GM12878 (cell line): ENCODE data around the gene SMARCD1. TPM values are rescaled to one million over a fixed set of nuclear protein-coding genes. Genes with fewer than 3 reads are reported as not detected.

Source experiments
- ATAC-seq: fragments of 200-7000 bp; cut with Tn5 transposase; 3 replicates; pipeline ENCODE4 v1.9.1; 2020; ENCODE audit warnings: mild to moderate bottlenecking, moderate library complexity
- BruUV-seq: library from RNA; stranded (reverse); fragments of 400-500 nt; replicated peaks from 2 replicates; lab custom pipeline; 2021; lab: Mats Ljungman, UMichigan
- CTCF ChIA-PET: fragments of 300-600 bp; sonication (Branson Sonifier 250); formaldehyde crosslinking; extraction: SDS; loops from one replicate; lab custom pipeline; 2021; ENCODE audit warnings: inconsistent platforms; lab: Yijun Ruan, JAX
- POLR2A ChIA-PET: fragments of 350-600 bp; formaldehyde crosslinking; extraction: SDS; loops from one replicate; lab custom pipeline; 2021; ENCODE audit warnings: inconsistent platforms; lab: Charles Lee
- RAD21 ChIA-PET: fragments of 300-600 bp; sonication (Branson Sonifier 250); formaldehyde crosslinking; loops from one replicate; lab custom pipeline; 2023; ENCODE audit warnings: antibody characterized with exemption; ENCODE audit not compliant: unreplicated experiment; lab: Charles Lee
- SMC1A ChIA-PET: fragments of 300-600 bp; sonication (Branson Sonifier 250); formaldehyde crosslinking; loops from one replicate; lab custom pipeline; 2023; ENCODE audit not compliant: unreplicated experiment, uncharacterized antibody; lab: Charles Lee
- DNase-seq: peaks from one replicate; pipeline ENCODE4 v3.0.0-alpha.2; 2011; ENCODE audit warnings: low read depth, low spot score
- FAIRE-seq: peaks from 3 replicates; lab custom pipeline; 2011; peaks lifted over from hg19 to GRCh38; lab: Jason Lieb, UNC
- H2AFZ ChIP-seq: 2 replicates; pipeline ENCODE4 v1.6.0; 2011; ENCODE audit warnings: low read depth, low read length, control low read depth; ENCODE audit not compliant: control insufficient read depth
- H3K27ac ChIP-seq: 2 replicates; pipeline ENCODE4 v1.5.1; 2011; ENCODE audit warnings: control low read depth; ENCODE audit not compliant: control insufficient read depth, insufficient read depth
- H3K27me3 ChIP-seq, 2 experiments: replicated peaks in 1 of 2; 2 replicates each; pipeline versions ENCODE4 v1.6.0 to v1.6.1; 2011; ENCODE audit warnings: low read length in 1 of 2; ENCODE audit not compliant: control insufficient read depth in 2 of 2, insufficient read depth in 2 of 2
- H3K36me3 ChIP-seq, 2 experiments: 2 replicates each; pipeline ENCODE4 v1.5.1; 2011; ENCODE audit warnings: low read length in 1 of 2; ENCODE audit not compliant: control insufficient read depth in 2 of 2, insufficient read depth in 2 of 2
- H3K4me1 ChIP-seq: 2 replicates; pipeline ENCODE4 v1.6.1; 2011; ENCODE audit warnings: mild to moderate bottlenecking, low read length, moderate library complexity, mixed read lengths; ENCODE audit not compliant: control insufficient read depth, insufficient read depth
- H3K4me2 ChIP-seq: 2 replicates; pipeline ENCODE4 v1.6.0; 2011; ENCODE audit warnings: control low read depth; ENCODE audit not compliant: control insufficient read depth, insufficient read depth
- H3K4me3 ChIP-seq: fragments of 200-600 bp; sonication (generic); 2 replicates; pipeline ENCODE4 v1.5.1; 2016
- H3K79me2 ChIP-seq: 2 replicates; pipeline ENCODE4 v1.6.0; 2011; ENCODE audit warnings: low read length; ENCODE audit not compliant: control insufficient read depth, insufficient read depth
- H3K9ac ChIP-seq: 2 replicates; pipeline ENCODE4 v1.8.0; 2011; ENCODE audit warnings: low read length, control low read depth, mixed read lengths; ENCODE audit not compliant: control insufficient read depth, insufficient read depth
- H3K9me3 ChIP-seq: replicated peaks from 3 replicates; pipeline ENCODE4 v1.5.1; 2011; ENCODE audit warnings: mild to moderate bottlenecking, low read length; ENCODE audit not compliant: control insufficient read depth, insufficient read depth
- H4K20me1 ChIP-seq: 2 replicates; pipeline ENCODE4 v1.6.0; 2011; ENCODE audit not compliant: control insufficient read depth, insufficient read depth
- CBX3 ChIP-seq: fragments of 200-600 bp; sonication (generic); IDR thresholded peaks from 2 replicates; pipeline ENCODE4 v1.6.1; 2016; ENCODE audit warnings: low read depth, borderline replicate concordance
- HDAC2 ChIP-seq: fragments of 200-600 bp; sonication (generic); IDR thresholded peaks from 2 replicates; pipeline ENCODE4 v1.6.1; 2017
- NFXL1 ChIP-seq: fragments of 450-650 bp; IDR thresholded peaks from 2 replicates; pipeline ENCODE4 v1.6.1; 2017; ENCODE audit warnings: antibody characterized with exemption, mild to moderate bottlenecking, borderline replicate concordance
- NR2F1 ChIP-seq: fragments of 450-650 bp; conservative IDR thresholded peaks from 2 replicates; pipeline ENCODE4 v1.6.1; 2017; ENCODE audit warnings: mild to moderate bottlenecking
- SMAD1 ChIP-seq: fragments of 450-650 bp; IDR thresholded peaks from 2 replicates; pipeline ENCODE4 v1.6.1; 2018; ENCODE audit warnings: mild to moderate bottlenecking, low read depth; ENCODE audit not compliant: partially characterized antibody
- SMAD5 ChIP-seq: IDR thresholded peaks from 2 replicates; pipeline ENCODE4 v1.6.1; 2016; ENCODE audit warnings: antibody characterized with exemption, low read depth
- SP1 ChIP-seq: IDR thresholded peaks from one replicate; pipeline ENCODE4 v1.6.1; 2011; ENCODE audit warnings: low read depth, low read length
- SPI1 ChIP-seq: IDR thresholded peaks from 2 replicates; pipeline ENCODE4 v1.6.1; 2011; ENCODE audit warnings: low read depth, mild to moderate bottlenecking, low read length, moderate library complexity, borderline replicate concordance; ENCODE audit not compliant: insufficient read depth
- TBL1XR1 ChIP-seq: IDR thresholded peaks from 2 replicates; pipeline ENCODE4 v1.6.1; 2012; ENCODE audit warnings: low read depth, low read length, improper control_type of control experiment
- WGBS: methylation state at CpG from one replicate; pipeline ENCODE4 v1.1.6; 2016; ENCODE audit warnings: low lambda C conversion rate; ENCODE audit not compliant: insufficient replicate concordance, insufficient coverage; ENCODE audit errors: missing lambda C conversion rate; 5-methylcytosine and 5-hydroxymethylcytosine counted together
- in situ Hi-C: fragments of 300-500 bp; cut with MboI; formaldehyde crosslinking; loops from 9 replicates; pipeline ENCODE4 v1.14.3; 2018; ENCODE audit warnings: mixed read lengths
- intact Hi-C: fragments of 100-400 bp; cut with micrococcal nuclease; formaldehyde crosslinking; loops from one replicate; pipeline ENCODE4 v1.14.2; 2022; ENCODE audit not compliant: unreplicated experiment
- polyA plus RNA-seq, 11 experiments: library from polyadenylated mRNA; depleted of rRNA in 4 of 11; unstranded in 6 of 11; stranded (reverse) in 5 of 11; fragments of >200 nt; fragmentation: Nextera tagmentation in 4 of 11; fragmentation: Illumina TruSeq in 1 of 11; extraction: Ambion mirVana in 4 of 11; extraction: Trizol in 1 of 11; gene quantifications; 1 replicate in 1 of 11; 2 replicates in 10 of 11; pipeline versions ENCODE4 v1.2.1 to v1.2.3, GENCODE V29; 2011 to 2016; ENCODE audit warnings: inconsistent platforms in 2 of 11, missing spikeins in 2 of 11, low read depth in 1 of 11
- total RNA-seq, 4 experiments: library from RNA; depleted of rRNA in 3 of 4; stranded (reverse); fragments of >200 nt in 3 of 4; fragmentation: Illumina TruSeq in 1 of 4; extraction: Trizol in 1 of 4; gene quantifications; 2 replicates each; pipeline versions ENCODE4 v1.2.1 to v1.2.3, GENCODE V29; 2013 to 2021
- TF ChIP-seq, protein P1 (sequence below): fragments of 450-650 bp; formaldehyde crosslinking; IDR thresholded peaks from 2 replicates; pipeline ENCODE4 v1.4.0; 2020; ENCODE audit warnings: mild to moderate bottlenecking, moderate library complexity
- TF ChIP-seq, protein P2 (sequence below): fragments of 150-350 bp; IDR thresholded peaks from 2 replicates; pipeline ENCODE4 v1.6.1; 2014; ENCODE audit warnings: mild to moderate bottlenecking, low read depth, low read length

The SMARCD1 gene
- total and polyA plus RNA-seq, 10 of the 15 experiments (the other 5 are each of a cell fraction or from before 2014, with no cell fraction given), result 1.4 to 92.4 (median 58.9) TPM

DNA sequence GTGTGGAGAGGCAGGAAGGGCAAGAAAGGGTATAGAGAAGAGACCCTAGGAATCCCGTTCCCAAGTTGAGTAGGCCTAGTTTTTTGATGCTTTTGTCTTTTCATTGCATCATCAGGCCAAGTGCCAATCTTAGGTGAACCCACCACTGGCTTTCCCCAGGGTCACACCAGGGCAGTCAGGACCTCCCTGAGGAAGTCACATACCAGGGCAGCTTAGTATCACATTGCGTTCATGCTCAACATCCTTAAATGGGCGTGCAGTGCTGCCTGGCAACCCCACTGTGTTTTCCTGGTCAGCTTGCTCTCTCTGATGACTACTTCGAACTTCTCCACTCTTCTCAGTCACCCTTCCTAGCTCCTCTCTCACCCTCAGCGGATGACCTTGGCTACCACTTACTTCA, 18.7 kb upstream of the SMARCD1 start:
- ChIA-PET CTCF (interaction anchor here (0.9 to 8.0 kb wide), 10 partner anchors 8 to 265 kb away, joined by 3 to 121 read pairs (median 4); partner anchors contain the start of gene SMARCD1), POLR2A (no interaction called here), SMC1A (interaction anchor here (1.5 to 5.2 kb wide), 3 partner anchors 29 to 98 kb away, joined by 3 to 37 read pairs (median 6); no protein-coding TSS in a partner anchor), RAD21 (interaction anchor here (2.1 to 7.3 kb wide), 2 partner anchors 10 to 99 kb away, joined by 6 to 74 read pairs; no protein-coding TSS in a partner anchor)
- H3K36me3 ChIP-seq, result no peaks in the 10 kb centered on the region
- no peak overlapping the region for H3K4me3 ChIP-seq
- 20% methylated on average over 5 of the region's 5 CpGs for WGBS
- DNase-seq (no peak), FAIRE-seq (no peak), ATAC-seq (peak; percentile 65)
- in situ Hi-C loops (loop anchor here (5.0 kb wide), 1 partner anchor 94 kb away; the partner anchor contains the start of gene AQP6), intact Hi-C loops (no loop called here)
- H3K4me2 ChIP-seq, result no peak overlapping the region
- BruUV-seq, result no TSS peak
- no peak overlapping the region for H2AFZ ChIP-seq
- H3K9me3 ChIP-seq, result no peaks in the 10 kb centered on the region
- TF ChIP-seq CBX3 (no peak), SMAD5 (no peak), NFXL1 (no peak)
- H3K27me3 ChIP-seq, result no peaks in the 10 kb centered on the region; a peak in 2 of 4 replicates
- no peak overlapping the region for H3K27ac ChIP-seq
- H3K9ac ChIP-seq, result no peak overlapping the region
- H3K79me2 ChIP-seq, result no peaks in the 10 kb centered on the region
- H4K20me1 ChIP-seq, result no peaks in the 10 kb centered on the region
- no peaks in the 10 kb centered on the region for H3K4me1 ChIP-seq

DNA sequence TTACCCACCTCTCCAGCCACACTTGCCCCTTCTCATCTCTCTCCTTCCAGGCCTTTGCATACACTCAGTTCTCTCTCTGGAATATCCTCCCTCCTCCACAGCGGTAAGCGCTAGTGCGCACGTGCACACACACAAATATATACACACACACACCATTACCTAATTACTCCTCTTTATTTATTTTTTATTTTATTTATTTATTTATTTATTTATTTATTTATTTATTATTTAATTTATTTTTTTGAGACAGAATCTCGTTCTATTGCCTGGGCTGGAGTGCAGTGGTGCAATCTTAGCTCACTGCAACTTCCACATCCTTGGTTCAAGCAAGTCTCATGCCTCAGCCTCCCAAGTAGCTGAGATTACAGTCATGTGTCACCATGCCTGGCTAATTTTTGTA, 16.1 kb upstream of the SMARCD1 start:
- in situ Hi-C loops, result loop anchor here (5.0 kb wide), 1 partner anchor 97 kb away; the partner anchor contains the start of gene AQP6
- Histone ChIP-seq H3K27me3 (no peaks in the 10 kb centered on the region; a peak in 1 of 4 replicates), H3K4me2 (no peak overlapping the region), H3K9me3 (no peaks in the 10 kb centered on the region), H3K36me3 (no peaks in the 10 kb centered on the region), H3K79me2 (no peaks in the 10 kb centered on the region), H3K4me3 (no peak overlapping the region), H3K9ac (no peak overlapping the region), H4K20me1 (no peaks in the 10 kb centered on the region), H2AFZ (no peak overlapping the region), H3K27ac (no peak overlapping the region), H3K4me1 (no peaks in the 10 kb centered on the region)
- 75% methylated on average over 5 of the region's 5 CpGs for WGBS
- ChIA-PET SMC1A (interaction anchor here (1.7 to 5.2 kb wide), 3 partner anchors 16 to 102 kb away, joined by 4 to 37 read pairs (median 25); no protein-coding TSS in a partner anchor), RAD21 (interaction anchor here (1.0 to 7.3 kb wide), 4 partner anchors 10 to 102 kb away, joined by 3 to 74 read pairs (median 7); no protein-coding TSS in a partner anchor), POLR2A (no interaction called here), CTCF (interaction anchor here (0.7 to 8.0 kb wide), 15 partner anchors 10 to 324 kb away, joined by 3 to 121 read pairs (median 7); partner anchors contain the start of genes COX14 and SMARCD1)
- TF ChIP-seq HDAC2 (no peak), NR2F1 (no peak), SMAD1 (no peak), SP1 (no peak), TBL1XR1 (no peak), SPI1 (no peak)
- TF ChIP-seq, protein P1, sequence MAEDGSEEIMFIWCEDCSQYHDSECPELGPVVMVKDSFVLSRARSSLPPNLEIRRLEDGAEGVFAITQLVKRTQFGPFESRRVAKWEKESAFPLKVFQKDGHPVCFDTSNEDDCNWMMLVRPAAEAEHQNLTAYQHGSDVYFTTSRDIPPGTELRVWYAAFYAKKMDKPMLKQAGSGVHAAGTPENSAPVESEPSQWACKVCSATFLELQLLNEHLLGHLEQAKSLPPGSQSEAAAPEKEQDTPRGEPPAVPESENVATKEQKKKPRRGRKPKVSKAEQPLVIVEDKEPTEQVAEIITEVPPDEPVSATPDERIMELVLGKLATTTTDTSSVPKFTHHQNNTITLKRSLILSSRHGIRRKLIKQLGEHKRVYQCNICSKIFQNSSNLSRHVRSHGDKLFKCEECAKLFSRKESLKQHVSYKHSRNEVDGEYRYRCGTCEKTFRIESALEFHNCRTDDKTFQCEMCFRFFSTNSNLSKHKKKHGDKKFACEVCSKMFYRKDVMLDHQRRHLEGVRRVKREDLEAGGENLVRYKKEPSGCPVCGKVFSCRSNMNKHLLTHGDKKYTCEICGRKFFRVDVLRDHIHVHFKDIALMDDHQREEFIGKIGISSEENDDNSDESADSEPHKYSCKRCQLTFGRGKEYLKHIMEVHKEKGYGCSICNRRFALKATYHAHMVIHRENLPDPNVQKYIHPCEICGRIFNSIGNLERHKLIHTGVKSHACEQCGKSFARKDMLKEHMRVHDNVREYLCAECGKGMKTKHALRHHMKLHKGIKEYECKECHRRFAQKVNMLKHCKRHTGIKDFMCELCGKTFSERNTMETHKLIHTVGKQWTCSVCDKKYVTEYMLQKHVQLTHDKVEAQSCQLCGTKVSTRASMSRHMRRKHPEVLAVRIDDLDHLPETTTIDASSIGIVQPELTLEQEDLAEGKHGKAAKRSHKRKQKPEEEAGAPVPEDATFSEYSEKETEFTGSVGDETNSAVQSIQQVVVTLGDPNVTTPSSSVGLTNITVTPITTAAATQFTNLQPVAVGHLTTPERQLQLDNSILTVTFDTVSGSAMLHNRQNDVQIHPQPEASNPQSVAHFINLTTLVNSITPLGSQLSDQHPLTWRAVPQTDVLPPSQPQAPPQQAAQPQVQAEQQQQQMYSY, result no peak
- TF ChIP-seq, protein P2, sequence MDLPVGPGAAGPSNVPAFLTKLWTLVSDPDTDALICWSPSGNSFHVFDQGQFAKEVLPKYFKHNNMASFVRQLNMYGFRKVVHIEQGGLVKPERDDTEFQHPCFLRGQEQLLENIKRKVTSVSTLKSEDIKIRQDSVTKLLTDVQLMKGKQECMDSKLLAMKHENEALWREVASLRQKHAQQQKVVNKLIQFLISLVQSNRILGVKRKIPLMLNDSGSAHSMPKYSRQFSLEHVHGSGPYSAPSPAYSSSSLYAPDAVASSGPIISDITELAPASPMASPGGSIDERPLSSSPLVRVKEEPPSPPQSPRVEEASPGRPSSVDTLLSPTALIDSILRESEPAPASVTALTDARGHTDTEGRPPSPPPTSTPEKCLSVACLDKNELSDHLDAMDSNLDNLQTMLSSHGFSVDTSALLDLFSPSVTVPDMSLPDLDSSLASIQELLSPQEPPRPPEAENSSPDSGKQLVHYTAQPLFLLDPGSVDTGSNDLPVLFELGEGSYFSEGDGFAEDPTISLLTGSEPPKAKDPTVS, result no peak
- intact Hi-C loops, result no loop called here
- no peak for FAIRE-seq
- no peak for DNase-seq
- BruUV-seq, result no TSS peak
- ATAC-seq, result no peak
